K562 (cell line): ENCODE results near the gene HIPK1. TPM values are rescaled to one million over a fixed set of nuclear protein-coding genes. Genes with fewer than 3 reads are reported as not detected.
A peak's percentile ranks its signal among the peaks of the same experiment; 100 is the strongest.

Experiments used
- CHD1 ChIP-seq: fragments of 200-600 bp; sonication (generic); IDR thresholded peaks from one replicate; pipeline ENCODE4 v1.6.1; 2012; ENCODE audit warnings: mild to moderate bottlenecking, moderate library complexity, low read length, inconsistent platforms
- CXXC5 ChIP-seq: fragments of 250-450 bp; sonication (Bioruptor Pico); IDR thresholded peaks from 2 replicates; pipeline ENCODE4 v1.8.0; 2022; ENCODE audit warnings: inconsistent platforms, mild to moderate bottlenecking, moderate library complexity
- EGR1 ChIP-seq: fragments of 450-650 bp; conservative IDR thresholded peaks from 2 replicates; pipeline ENCODE4 v1.6.1; 2017; ENCODE audit warnings: mild to moderate bottlenecking
- EP400 ChIP-seq: fragments of 450-650 bp; IDR thresholded peaks from 2 replicates; pipeline ENCODE4 v1.6.1; 2017; ENCODE audit warnings: antibody characterized with exemption, mild to moderate bottlenecking, moderate library complexity
- MCM3 ChIP-seq: fragments of 450-650 bp; IDR thresholded peaks from 2 replicates; pipeline ENCODE4 v1.6.1; 2016
- MCM7 ChIP-seq, 2 experiments: fragments of 450-650 bp; IDR thresholded peaks; 2 replicates each; pipeline ENCODE4 v1.6.1; 2016 to 2018
- NCOR1 ChIP-seq: fragments of 450-650 bp; IDR thresholded peaks from 2 replicates; pipeline ENCODE4 v1.6.1; 2016; ENCODE audit warnings: mild to moderate bottlenecking, moderate library complexity
- NUFIP1 ChIP-seq: fragments of 450-650 bp; IDR thresholded peaks from 2 replicates; pipeline ENCODE4 v1.6.1; 2018; ENCODE audit not compliant: partially characterized antibody
- SMAD1 ChIP-seq: fragments of 150-350 bp; IDR thresholded peaks from 2 replicates; pipeline ENCODE4 v1.6.1; 2014; ENCODE audit warnings: low read length, low read depth; ENCODE audit not compliant: partially characterized antibody
- SMAD4 ChIP-seq: fragments of 250-450 bp; sonication (Bioruptor Pico); conservative IDR thresholded peaks from 2 replicates; pipeline ENCODE4 v1.8.0; 2021; ENCODE audit warnings: inconsistent platforms, mild to moderate bottlenecking, moderate library complexity
- SREBF2 ChIP-seq: sonication (generic); formaldehyde crosslinking; IDR thresholded peaks from 2 replicates; pipeline ENCODE4 v1.4.0; 2020; ENCODE audit warnings: mild to moderate bottlenecking, missing genetic modification reagents
- TCF3 ChIP-seq: sonication (generic); formaldehyde crosslinking; IDR thresholded peaks from 2 replicates; pipeline ENCODE4 v1.4.0; 2020; ENCODE audit warnings: mild to moderate bottlenecking, missing genetic modification reagents
- polyA plus RNA-seq, 8 experiments: library from polyadenylated mRNA; depleted of rRNA in 4 of 8; stranded (reverse) in 5 of 8; unstranded in 3 of 8; fragments of >200 nt; fragmentation: Nextera tagmentation in 2 of 8; fragmentation: Illumina TruSeq in 1 of 8; extraction: Ambion mirVana in 2 of 8; extraction: Trizol in 1 of 8; gene quantifications; 2 replicates each; pipeline versions ENCODE4 v1.2.1 to v1.2.3, GENCODE V29; 2011 to 2014; ENCODE audit warnings: inconsistent platforms in 1 of 8, missing spikeins in 1 of 8
- total RNA-seq, 7 experiments: library from RNA; depleted of rRNA in 6 of 7; stranded (reverse); fragments of >200 nt in 6 of 7; fragmentation: Illumina TruSeq in 2 of 7; extraction: Trizol in 2 of 7; gene quantifications; 2 replicates each; pipeline versions ENCODE4 v1.2.1 to v1.2.3, GENCODE V29; 2011 to 2021; ENCODE audit warnings: low replicate concordance in 1 of 7
- TF ChIP-seq, protein P1 (sequence below), 2 experiments: fragments of 450-650 bp in 1 of 2; sonication (generic) in 1 of 2; formaldehyde crosslinking in 1 of 2; IDR thresholded peaks; 2 replicates each; pipeline versions ENCODE4 v1.7.1 to v1.9.0; 2016 to 2022; ENCODE audit warnings: inconsistent platforms in 1 of 2, mild to moderate bottlenecking in 1 of 2, missing genetic modification reagents in 1 of 2
- TF ChIP-seq, protein P2 (sequence below): fragments of 250-450 bp; sonication (Bioruptor Pico); IDR thresholded peaks from 2 replicates; pipeline ENCODE4 v1.6.1; 2021; ENCODE audit warnings: mild to moderate bottlenecking

Gene HIPK1
- total and polyA plus RNA-seq, 9 of the 15 experiments (the other 6 are each of a cell fraction or from before 2014, with no cell fraction given), result 10.0 to 57.9 (median 29.6) TPM

- TF ChIP-seq, protein P1, sequence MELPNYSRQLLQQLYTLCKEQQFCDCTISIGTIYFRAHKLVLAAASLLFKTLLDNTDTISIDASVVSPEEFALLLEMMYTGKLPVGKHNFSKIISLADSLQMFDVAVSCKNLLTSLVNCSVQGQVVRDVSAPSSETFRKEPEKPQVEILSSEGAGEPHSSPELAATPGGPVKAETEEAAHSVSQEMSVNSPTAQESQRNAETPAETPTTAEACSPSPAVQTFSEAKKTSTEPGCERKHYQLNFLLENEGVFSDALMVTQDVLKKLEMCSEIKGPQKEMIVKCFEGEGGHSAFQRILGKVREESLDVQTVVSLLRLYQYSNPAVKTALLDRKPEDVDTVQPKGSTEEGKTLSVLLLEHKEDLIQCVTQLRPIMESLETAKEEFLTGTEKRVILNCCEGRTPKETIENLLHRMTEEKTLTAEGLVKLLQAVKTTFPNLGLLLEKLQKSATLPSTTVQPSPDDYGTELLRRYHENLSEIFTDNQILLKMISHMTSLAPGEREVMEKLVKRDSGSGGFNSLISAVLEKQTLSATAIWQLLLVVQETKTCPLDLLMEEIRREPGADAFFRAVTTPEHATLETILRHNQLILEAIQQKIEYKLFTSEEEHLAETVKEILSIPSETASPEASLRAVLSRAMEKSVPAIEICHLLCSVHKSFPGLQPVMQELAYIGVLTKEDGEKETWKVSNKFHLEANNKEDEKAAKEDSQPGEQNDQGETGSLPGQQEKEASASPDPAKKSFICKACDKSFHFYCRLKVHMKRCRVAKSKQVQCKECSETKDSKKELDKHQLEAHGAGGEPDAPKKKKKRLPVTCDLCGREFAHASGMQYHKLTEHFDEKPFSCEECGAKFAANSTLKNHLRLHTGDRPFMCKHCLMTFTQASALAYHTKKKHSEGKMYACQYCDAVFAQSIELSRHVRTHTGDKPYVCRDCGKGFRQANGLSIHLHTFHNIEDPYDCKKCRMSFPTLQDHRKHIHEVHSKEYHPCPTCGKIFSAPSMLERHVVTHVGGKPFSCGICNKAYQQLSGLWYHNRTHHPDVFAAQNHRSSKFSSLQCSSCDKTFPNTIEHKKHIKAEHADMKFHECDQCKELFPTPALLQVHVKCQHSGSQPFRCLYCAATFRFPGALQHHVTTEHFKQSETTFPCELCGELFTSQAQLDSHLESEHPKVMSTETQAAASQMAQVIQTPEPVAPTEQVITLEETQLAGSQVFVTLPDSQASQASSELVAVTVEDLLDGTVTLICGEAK (IDR thresholded peaks at IDR 0.05), result no peak
- TF ChIP-seq, protein P1 (CRISPR knock-in tag; IDR thresholded peaks at IDR 0.05), result no peak
- no peak for TF ChIP-seq TCF3 (CRISPR knock-in tag)
- TF ChIP-seq, protein P2, sequence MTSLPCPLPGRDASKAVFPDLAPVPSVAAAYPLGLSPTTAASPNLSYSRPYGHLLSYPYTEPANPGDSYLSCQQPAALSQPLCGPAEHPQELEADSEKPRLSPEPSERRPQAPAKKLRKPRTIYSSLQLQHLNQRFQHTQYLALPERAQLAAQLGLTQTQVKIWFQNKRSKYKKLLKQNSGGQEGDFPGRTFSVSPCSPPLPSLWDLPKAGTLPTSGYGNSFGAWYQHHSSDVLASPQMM, result no peak
- peak; percentile 81 for TF ChIP-seq NUFIP1
- TF ChIP-seq MCM7 (IDR thresholded peaks at IDR 0.05), result no peak
- peak; percentile 46; the same call in 1 of the 2 replicates for TF ChIP-seq SMAD4 (CRISPR knock-in tag)
- TF ChIP-seq EP400, result peak; percentile 74
- no peak for TF ChIP-seq MCM3
- TF ChIP-seq CXXC5 (CRISPR knock-in tag), result peak; percentile 77
- no peak for TF ChIP-seq CHD1
- TF ChIP-seq SREBF2 (CRISPR knock-in tag), result no peak
- TF ChIP-seq NCOR1, result peak; percentile 14
- TF ChIP-seq SMAD1, result peak; percentile 99
- TF ChIP-seq EGR1, result peak; percentile 51; the same call in 1 of the 2 replicates
Measured at GRCh38 chr1:113949007-113949406, 19.9 kb downstream of the HIPK1 start (continued).
